Measurements from ENCODE around the gene NFATC2.

Gene NFATC2

GRCh38 chr20:51454250-51454865 lies 88.2 kb downstream of the NFATC2 start:
- no peak for TF ChIP-seq TEAD4 (IDR thresholded peaks at IDR 0.05)
- TF ChIP-seq CEBPB (IDR thresholded peaks at IDR 0.05), result no peak
- TF ChIP-seq YY1 (IDR thresholded peaks at IDR 0.05; ENCODE audit: low read depth), result no peak
- no peak for TF ChIP-seq ZBTB7A (IDR thresholded peaks at IDR 0.05; ENCODE audit: low read depth)
- TF ChIP-seq RAD21 (IDR thresholded peaks at IDR 0.05; ENCODE audit: low read depth), result no peak
- no peak for TF ChIP-seq CREB1 (IDR thresholded peaks at IDR 0.05; ENCODE audit: low read depth)
- no peak for TF ChIP-seq TAF1 (IDR thresholded peaks at IDR 0.05; ENCODE audit: low read depth)

GRCh38 chr20:51452734-51453365 lies 89.7 kb downstream of the NFATC2 start:
- TF ChIP-seq NFIC (IDR thresholded peaks at IDR 0.05), result no peak
- TF ChIP-seq TEAD4 (IDR thresholded peaks at IDR 0.05), result no peak
- TF ChIP-seq ZBTB7A (IDR thresholded peaks at IDR 0.05; ENCODE audit: low read depth), result no peak
- no peak for TF ChIP-seq TAF1 (IDR thresholded peaks at IDR 0.05; ENCODE audit: low read depth)
- no peak for TF ChIP-seq EP300 (IDR thresholded peaks at IDR 0.05; ENCODE audit: borderline replicate concordance)
- TF ChIP-seq EGR1 (IDR thresholded peaks at IDR 0.05), result no peak
- no peak for TF ChIP-seq RAD21 (IDR thresholded peaks at IDR 0.05; ENCODE audit: low read depth)
- TF ChIP-seq USF1 (IDR thresholded peaks at IDR 0.05), result no peak
- TF ChIP-seq CEBPB (IDR thresholded peaks at IDR 0.05), result no peak
- TF ChIP-seq REST (IDR thresholded peaks at IDR 0.05; ENCODE audit: low read depth), result no peak
- TF ChIP-seq YY1 (IDR thresholded peaks at IDR 0.05; ENCODE audit: low read depth), result no peak
- TF ChIP-seq CREB1 (IDR thresholded peaks at IDR 0.05; ENCODE audit: low read depth), result no peak

- TF ChIP-seq TAF1 (IDR thresholded peaks at IDR 0.05; ENCODE audit: low read depth), result no peak
- TF ChIP-seq RAD21 (IDR thresholded peaks at IDR 0.05; ENCODE audit: low read depth), result no peak
- peak; percentile 63 for TF ChIP-seq USF1 (IDR thresholded peaks at IDR 0.05)
- no peak for TF ChIP-seq CEBPB (IDR thresholded peaks at IDR 0.05)
These were observed 90.4 kb downstream of the NFATC2 start for GRCh38 chr20:51452091-51452613.

GRCh38 chr20:51451484-51451883 lies 91.0 kb downstream of the NFATC2 start:
- TF ChIP-seq USF1 (IDR thresholded peaks at IDR 0.05), result no peak
- no peak for TF ChIP-seq ZBTB7A (IDR thresholded peaks at IDR 0.05; ENCODE audit: low read depth)
- TF ChIP-seq TEAD4 (IDR thresholded peaks at IDR 0.05), result no peak
- TF ChIP-seq TCF12 (IDR thresholded peaks at IDR 0.05; ENCODE audit: low read depth), result no peak
- TF ChIP-seq REST (IDR thresholded peaks at IDR 0.05; ENCODE audit: low read depth), result no peak
- no peak for TF ChIP-seq MAX (IDR thresholded peaks at IDR 0.05)
- no peak for TF ChIP-seq FOXM1 (IDR thresholded peaks at IDR 0.05; ENCODE audit: borderline replicate concordance, low read depth)
- TF ChIP-seq TAF1 (IDR thresholded peaks at IDR 0.05; ENCODE audit: low read depth), result no peak

- no peak for TF ChIP-seq USF1 (IDR thresholded peaks at IDR 0.05)
- no peak for TF ChIP-seq TCF12 (IDR thresholded peaks at IDR 0.05; ENCODE audit: low read depth)
- no peak for TF ChIP-seq RAD21 (IDR thresholded peaks at IDR 0.05; ENCODE audit: low read depth)
- no peak for TF ChIP-seq ZBTB7A (IDR thresholded peaks at IDR 0.05; ENCODE audit: low read depth)
- no peak for TF ChIP-seq MAX (IDR thresholded peaks at IDR 0.05)
- no peak for TF ChIP-seq TAF1 (IDR thresholded peaks at IDR 0.05; ENCODE audit: low read depth)
- no peak for TF ChIP-seq REST (IDR thresholded peaks at IDR 0.05; ENCODE audit: low read depth)
- TF ChIP-seq EGR1 (IDR thresholded peaks at IDR 0.05), result no peak
- no peak for TF ChIP-seq FOXM1 (IDR thresholded peaks at IDR 0.05; ENCODE audit: borderline replicate concordance, low read depth)
- no peak for TF ChIP-seq CREB1 (IDR thresholded peaks at IDR 0.05; ENCODE audit: low read depth)
- TF ChIP-seq TEAD4 (IDR thresholded peaks at IDR 0.05), result no peak
- TF ChIP-seq CEBPB (IDR thresholded peaks at IDR 0.05), result no peak
- no peak for TF ChIP-seq YY1 (IDR thresholded peaks at IDR 0.05; ENCODE audit: low read depth)
- no peak for TF ChIP-seq NFIC (IDR thresholded peaks at IDR 0.05)
These were observed 91.5 kb downstream of the NFATC2 start for GRCh38 chr20:51450984-51451383.
